Common myeloid progenitor, CD34-positive (primary cell): ENCODE measurements around the gene EIF2A.

Source experiments
- CTCF ChIA-PET: fragments of 350-600 bp; sonication (Branson Sonifier 250); formaldehyde crosslinking; loops from one replicate; lab custom pipeline; 2021; ENCODE audit warnings: antibody characterized with exemption; lab: Charles Lee
- POLR2A ChIA-PET: fragments of 350-600 bp; sonication (Branson Sonifier 250); formaldehyde crosslinking; loops from one replicate; lab custom pipeline; 2021; ENCODE audit warnings: antibody characterized with exemption; lab: Charles Lee
- DNase-seq, 3 donors: peaks; one replicate each; pipeline versions ENCODE4 v3.0.0 to v3.0.0-alpha.2; 2013
- H3K27ac ChIP-seq, 2 experiments: 1 replicate in 1 of 2; 2 replicates in 1 of 2; pipeline ENCODE4 v1.7.0; 2013; ENCODE audit warnings: inconsistent platforms in 2 of 2, low read length in 2 of 2, mild to moderate bottlenecking in 2 of 2, low read depth in 1 of 2, moderate library complexity in 1 of 2; ENCODE audit not compliant: severe bottlenecking in 2 of 2, insufficient read depth in 1 of 2, poor library complexity in 1 of 2
- H3K27me3 ChIP-seq, 5 experiments: replicated peaks in 2 of 5; 1 replicate in 3 of 5; 2 replicates in 2 of 5; pipeline versions ENCODE4 v1.6.1 to v1.7.0; 2013; ENCODE audit warnings: low read length in 4 of 5, mild to moderate bottlenecking in 2 of 5, moderate library complexity in 2 of 5, inconsistent platforms in 1 of 5; ENCODE audit not compliant: insufficient read depth in 5 of 5, control insufficient read depth in 4 of 5
- H3K36me3 ChIP-seq, 4 experiments: 1 replicate in 2 of 4; 2 replicates in 2 of 4; pipeline versions ENCODE4 v1.6.1 to v1.7.0; 2013; ENCODE audit warnings: low read length in 3 of 4, control low read depth in 1 of 4, mild to moderate bottlenecking in 1 of 4; ENCODE audit not compliant: control insufficient read depth in 4 of 4, insufficient read depth in 4 of 4
- H3K4me1 ChIP-seq, 4 experiments: 1 replicate in 3 of 4; 2 replicates in 1 of 4; pipeline versions ENCODE4 v1.6.1 to v1.7.1; 2013; ENCODE audit warnings: low read length in 3 of 4, mild to moderate bottlenecking in 3 of 4, control low read depth in 1 of 4, inconsistent platforms in 1 of 4, moderate library complexity in 1 of 4; ENCODE audit not compliant: control insufficient read depth in 4 of 4, insufficient read depth in 4 of 4; ENCODE audit errors: control extremely low read depth in 1 of 4
- H3K4me3 ChIP-seq, 7 experiments: 1 replicate in 4 of 7; 2 replicates in 3 of 7; pipeline versions ENCODE4 v1.5.1 to v1.7.0; 2013; ENCODE audit warnings: mild to moderate bottlenecking in 7 of 7, low read length in 6 of 7, moderate library complexity in 6 of 7, inconsistent platforms in 2 of 7, low read depth in 2 of 7, control low read depth in 1 of 7; ENCODE audit not compliant: insufficient read depth in 4 of 7, control insufficient read depth in 1 of 7; ENCODE audit errors: extremely low read depth in 1 of 7
- H3K9me3 ChIP-seq, 5 experiments: 1 replicate in 4 of 5; 2 replicates in 1 of 5; pipeline versions ENCODE4 v1.6.1 to v1.7.1; 2013; ENCODE audit warnings: low read length in 4 of 5, mild to moderate bottlenecking in 2 of 5, inconsistent platforms in 1 of 5, low read depth in 1 of 5, moderate library complexity in 1 of 5; ENCODE audit not compliant: control insufficient read depth in 4 of 5, insufficient read depth in 2 of 5; ENCODE audit errors: control extremely low read depth in 1 of 5
- WGBS: methylation state at CpG from one replicate; pipeline ENCODE4 v1.1.5; 2013; ENCODE audit not compliant: insufficient coverage; 5-methylcytosine and 5-hydroxymethylcytosine counted together

The EIF2A gene

DNA sequence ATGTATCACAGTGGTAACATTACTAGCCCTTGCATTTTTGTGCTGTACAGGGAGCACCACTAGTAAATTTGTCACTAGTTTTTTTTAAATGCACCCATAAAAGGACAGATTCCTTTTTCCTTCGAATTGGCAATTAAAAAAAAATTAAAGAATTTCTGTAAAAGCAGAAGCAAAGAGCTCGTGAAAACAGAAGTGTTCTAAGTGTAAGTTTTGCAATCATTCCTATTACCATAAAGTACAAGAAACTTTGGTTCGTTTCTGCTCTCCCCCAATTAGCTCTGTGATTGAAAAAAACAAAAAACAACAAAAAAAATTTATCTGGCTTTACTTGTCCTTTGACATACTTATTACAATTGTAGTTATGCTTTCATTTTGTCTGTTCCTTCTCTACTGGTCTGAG lies 5.6 kb upstream of the EIF2A start:
- Histone ChIP-seq H3K4me3 (no peak overlapping the region), H3K4me1 (peaks cover 0 to 16% (median 12%) of the 10 kb centered on the region in 4 experiments), H3K27ac (no peak overlapping the region), H3K36me3 (peaks cover 3 to 26% (median 7%) of the 10 kb centered on the region in 4 experiments), H3K27me3 (no peaks in the 10 kb centered on the region), H3K9me3 (no peaks in the 10 kb centered on the region)
- ChIA-PET POLR2A (interaction anchor here (0.6 kb wide), 1 partner anchor 247 kb away, joined by 3 read pairs; no protein-coding TSS in a partner anchor), CTCF (interaction anchor here (1.0 kb wide), 1 partner anchor 44 kb away, joined by 3 read pairs; no protein-coding TSS in a partner anchor)
- no CpG with 5 or more reads among the region's 3 CpGs for WGBS
- peak in 2 of 3 donors; percentile 32 to 33 for DNase-seq

DNA sequence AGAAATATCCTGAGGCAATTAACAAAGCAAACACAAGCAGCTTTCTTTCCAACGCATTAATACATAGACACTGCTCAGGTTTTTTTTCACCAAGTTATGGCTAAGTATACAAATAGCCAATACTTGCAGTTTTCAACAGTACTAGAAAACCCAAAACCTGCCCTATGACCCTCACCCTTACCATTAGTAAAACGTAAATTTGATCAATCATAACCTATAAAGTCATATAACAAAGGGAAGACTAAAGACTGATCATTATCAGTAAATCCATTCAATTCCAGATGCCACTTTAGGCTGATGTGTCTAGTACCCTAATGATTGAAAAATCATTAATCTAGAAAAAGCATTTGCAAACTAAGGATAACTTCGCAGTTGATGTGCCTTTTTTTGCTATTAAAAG lies 3.5 kb upstream of the EIF2A start:
- peaks cover 11 to 30% (median 23%) of the 10 kb centered on the region in 4 experiments for H3K4me1 ChIP-seq
- ChIA-PET POLR2A (no interaction called here), CTCF (interaction anchor here (1.1 to 1.3 kb wide), 3 partner anchors 8 to 547 kb away, joined by 3 to 5 read pairs (median 3); no protein-coding TSS in a partner anchor)
- no peak for DNase-seq
- H3K27me3 ChIP-seq = no peaks in the 10 kb centered on the region
- H3K27ac ChIP-seq = no peak overlapping the region
- H3K9me3 ChIP-seq = no peaks in the 10 kb centered on the region
- no peak overlapping the region for H3K4me3 ChIP-seq
- H3K36me3 ChIP-seq = peaks cover 3 to 26% (median 7%) of the 10 kb centered on the region in 4 experiments
- 94% methylated on average over 2 of the region's 3 CpGs for WGBS

DNA sequence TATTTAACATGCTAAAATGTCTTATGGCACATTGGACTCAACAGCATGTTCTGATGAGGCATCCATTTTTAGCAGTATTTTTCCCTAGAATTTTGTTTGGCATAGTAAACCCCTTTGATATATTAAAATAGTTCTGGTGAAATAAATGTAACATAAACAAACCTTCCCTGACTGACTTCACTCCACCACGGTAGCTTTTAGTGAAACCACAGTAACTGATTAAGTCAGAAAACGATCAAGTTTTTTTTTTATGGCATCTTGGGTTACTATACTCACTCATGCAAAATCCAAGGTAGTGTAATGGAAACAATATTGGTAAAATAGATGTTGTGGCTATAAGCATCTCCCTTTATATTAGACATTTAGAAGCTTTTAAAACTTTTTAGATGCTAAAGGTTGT lies 3.1 kb upstream of the EIF2A start:
- Histone ChIP-seq H3K27ac (no peak overlapping the region), H3K36me3 (peaks cover 3 to 26% (median 7%) of the 10 kb centered on the region in 4 experiments), H3K27me3 (no peaks in the 10 kb centered on the region), H3K4me3 (no peak overlapping the region), H3K9me3 (no peaks in the 10 kb centered on the region), H3K4me1 (peaks cover 11 to 32% (median 25%) of the 10 kb centered on the region in 4 experiments)
- no peak for DNase-seq
- POLR2A ChIA-PET = no interaction called here
- WGBS = no CpG with 5 or more reads among the region's 2 CpGs
- CTCF ChIA-PET = interaction anchor here (1.0 to 2.4 kb wide), 5 partner anchors 9 to 547 kb away, joined by 3 to 7 read pairs (median 3); no protein-coding TSS in a partner anchor

DNA sequence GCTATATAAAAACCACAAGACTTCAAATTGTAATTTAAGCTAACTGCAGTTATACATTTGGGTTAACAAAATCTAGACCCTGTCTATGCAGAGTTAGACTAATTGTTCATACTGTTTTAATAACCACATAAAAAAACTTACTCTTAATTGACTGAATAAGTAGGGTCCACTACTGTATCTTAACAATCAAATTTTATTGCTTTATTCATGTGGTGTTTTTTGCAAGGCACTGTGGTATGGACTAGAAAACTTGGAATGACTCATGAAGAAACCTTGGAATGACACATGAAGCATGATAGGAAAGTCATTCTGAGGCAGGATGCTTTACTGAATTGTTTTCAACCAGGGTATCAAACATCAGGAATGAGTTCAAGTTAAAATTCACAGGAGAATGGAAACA lies 2.5 kb upstream of the EIF2A start:
- Histone ChIP-seq H3K27me3 (no peaks in the 10 kb centered on the region), H3K36me3 (peaks cover 3 to 26% (median 7%) of the 10 kb centered on the region in 4 experiments), H3K9me3 (no peaks in the 10 kb centered on the region), H3K27ac (peak overlapping the region in 1 of 2 experiments; percentile 99), H3K4me3 (peak overlapping the region in 3 of 7 experiments; percentile 16 to 92 (median 32)), H3K4me1 (peaks cover 11 to 32% (median 25%) of the 10 kb centered on the region in 4 experiments)
- DNase-seq = no peak
- ChIA-PET CTCF (interaction anchor here (1.0 to 2.4 kb wide), 5 partner anchors 10 to 546 kb away, joined by 3 to 7 read pairs (median 3); no protein-coding TSS in a partner anchor), POLR2A (no interaction called here)

DNA sequence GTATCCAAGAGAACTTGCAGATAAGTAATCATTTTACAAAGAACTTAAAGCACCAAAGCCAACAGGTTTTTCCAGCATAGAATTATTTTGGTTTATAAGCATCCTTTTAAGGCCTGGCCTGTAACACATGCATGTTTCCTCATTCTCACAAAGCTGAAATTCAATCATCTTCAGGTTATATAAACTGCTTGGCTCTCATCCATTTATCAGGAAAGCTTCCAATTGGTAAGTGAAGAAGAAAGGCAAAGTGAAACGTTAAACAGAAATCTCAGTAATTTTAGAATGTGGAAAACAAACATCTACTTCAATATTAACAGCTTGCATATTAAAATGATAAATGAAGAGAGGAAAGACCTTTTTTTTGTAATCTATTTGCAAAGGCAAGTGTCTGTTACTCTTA lies 1.9 kb upstream of the EIF2A start:
- no CpG with 5 or more reads among the region's 1 CpG for WGBS
- H3K4me3 ChIP-seq = peak overlapping the region in 6 of 7 experiments; percentile 92 to 100 (median 97)
- no peaks in the 10 kb centered on the region for H3K27me3 ChIP-seq
- peaks cover 11 to 32% (median 25%) of the 10 kb centered on the region in 4 experiments for H3K4me1 ChIP-seq
- H3K9me3 ChIP-seq = no peaks in the 10 kb centered on the region
- DNase-seq = peak in 2 of 3 donors; percentile 15 to 25
- POLR2A ChIA-PET = interaction anchor here (0.6 to 1.0 kb wide), 2 partner anchors 31 to 159 kb away, joined by 3 read pairs; partner anchors contain the start of gene ERICH6
- CTCF ChIA-PET = interaction anchor here (1.4 to 2.4 kb wide), 2 partner anchors 135 to 154 kb away, joined by 3 to 7 read pairs; no protein-coding TSS in a partner anchor
- H3K27ac ChIP-seq = peak overlapping the region; percentile 99
- peaks cover 3 to 30% (median 10%) of the 10 kb centered on the region in 4 experiments for H3K36me3 ChIP-seq

DNA sequence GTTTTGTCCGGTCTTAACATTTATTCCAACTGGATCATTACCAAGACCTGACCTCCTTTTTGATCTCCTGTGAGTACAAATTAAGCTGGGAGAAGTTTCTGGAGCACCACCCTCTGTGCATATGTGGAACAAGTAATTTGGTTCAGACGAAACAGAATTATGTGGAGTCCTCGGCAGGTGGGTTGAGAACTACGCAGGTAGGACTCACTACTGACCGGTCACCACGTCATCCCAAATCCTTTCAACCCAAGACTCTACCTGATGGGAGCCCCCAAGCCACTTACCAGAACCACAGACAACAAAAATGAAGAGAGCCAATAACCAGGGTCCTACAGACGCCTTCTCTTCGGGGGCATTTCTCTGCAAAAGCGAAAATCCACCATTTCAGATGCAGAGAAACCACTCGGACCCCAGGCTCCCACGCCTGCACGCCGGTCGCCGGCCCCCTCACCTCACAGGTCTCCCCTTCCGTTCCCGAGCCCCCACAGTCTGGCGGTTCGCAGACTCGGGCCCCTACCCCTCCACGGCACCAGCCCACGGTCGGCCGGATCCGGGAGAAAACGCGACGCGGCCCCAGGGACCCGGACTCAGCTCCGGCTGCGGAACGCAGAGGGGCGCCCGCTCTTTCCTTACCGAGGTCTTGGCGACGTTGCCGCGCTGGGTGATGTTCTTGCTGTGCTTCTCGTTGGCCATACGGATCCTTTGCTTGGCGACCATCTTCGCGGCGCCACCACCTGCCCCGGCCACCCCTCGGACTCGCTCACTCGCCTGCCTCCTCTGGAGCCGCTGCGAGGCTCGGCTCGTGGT lies 965 bp upstream of the EIF2A start:
- Histone ChIP-seq H3K27ac (peak overlapping the region; percentile 99), H3K4me3 (peak overlapping the region; percentile 91 to 100 (median 96)), H3K9me3 (no peaks in the 10 kb centered on the region), H3K36me3 (peaks cover 4 to 33% (median 10%) of the 10 kb centered on the region in 4 experiments), H3K4me1 (peaks cover 11 to 32% (median 25%) of the 10 kb centered on the region in 4 experiments), H3K27me3 (no peaks in the 10 kb centered on the region)
- POLR2A ChIA-PET = interaction anchor here (0.6 to 1.4 kb wide), 9 partner anchors 30 to 538 kb away, joined by 3 to 4 read pairs (median 3); partner anchors contain the start of genes ERICH6, SIAH2 and TSC22D2
- CTCF ChIA-PET = interaction anchor here (0.7 to 2.4 kb wide), 4 partner anchors 31 to 153 kb away, joined by 3 to 7 read pairs (median 3); no protein-coding TSS in a partner anchor
- WGBS = 0% methylated on average over 44 of the region's 54 CpGs
- DNase-seq = peak; percentile 14 to 30 (median 22)
